SK-N-MC (cell line): ENCODE data around the gene ZNF780A.

Experiments used
- EZH2 ChIP-seq: fragments of 200-600 bp; sonication (generic); IDR thresholded peaks from one replicate; pipeline ENCODE4 v1.6.1; 2017; ENCODE audit warnings: antibody characterized with exemption
- POLR2AphosphoS5 ChIP-seq: IDR thresholded peaks from 2 replicates; pipeline ENCODE4 v1.6.1; 2012; ENCODE audit warnings: mild to moderate bottlenecking, low read depth, low read length, borderline replicate concordance

DNA sequence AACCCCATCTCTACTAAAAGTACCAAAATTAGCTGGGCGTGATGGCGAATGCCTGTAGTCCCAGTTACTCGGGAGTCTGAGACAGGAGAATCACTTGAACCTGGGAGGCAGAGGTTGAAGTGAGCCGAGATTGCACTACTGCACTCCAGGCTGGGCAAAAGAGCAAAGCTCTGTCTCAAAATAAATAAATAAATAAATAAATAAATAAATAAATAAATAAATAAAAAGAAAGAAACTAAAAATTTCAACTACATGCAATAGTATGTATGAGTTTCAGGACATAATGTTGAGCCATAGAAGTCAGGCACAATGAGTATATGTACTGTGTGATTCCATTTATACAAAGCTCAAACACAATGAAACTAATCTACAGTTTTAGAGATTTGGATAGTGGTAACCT, 12.9 kb upstream of the ZNF780A start:
- TF ChIP-seq POLR2AphosphoS5 = no peak
- no peak for TF ChIP-seq EZH2
